IPS DF 6.9 (cell line): Measurements from ENCODE around the gene NDUFS8.

Experiments
- DNase-seq: peaks from one replicate; pipeline ENCODE4 v3.0.0-alpha.2; 2013; ENCODE audit warnings: low read depth, low spot score
- H3K27ac ChIP-seq: one replicate; pipeline ENCODE4 v1.5.1; 2013; ENCODE audit warnings: low read length, control low read depth
- H3K27me3 ChIP-seq: 2 replicates; pipeline ENCODE4 v1.6.1; 2013; ENCODE audit warnings: mild to moderate bottlenecking, low read length; ENCODE audit not compliant: control insufficient read depth, insufficient read depth
- H3K36me3 ChIP-seq: 2 replicates; pipeline ENCODE4 v1.6.1; 2013; ENCODE audit warnings: low read length; ENCODE audit not compliant: control insufficient read depth, insufficient read depth
- H3K4me1 ChIP-seq: 2 replicates; pipeline ENCODE4 v1.6.1; 2013; ENCODE audit warnings: low read length; ENCODE audit not compliant: control insufficient read depth, insufficient read depth
- H3K4me3 ChIP-seq: 2 replicates; pipeline ENCODE4 v1.5.1; 2013; ENCODE audit warnings: mild to moderate bottlenecking, low read length
- H3K9me3 ChIP-seq: 2 replicates; pipeline ENCODE4 v1.6.1; 2013; ENCODE audit warnings: low read length, inconsistent platforms; ENCODE audit not compliant: control insufficient read depth, insufficient read depth
- WGBS: extraction: QIAGEN DNeasy Blood & Tissue Kit; methylation state at CpG from one replicate; pipeline ENCODE4 v1.1.7; 2013; ENCODE audit warnings: mixed read lengths, missing lambda C conversion rate; ENCODE audit not compliant: insufficient read length, insufficient coverage; 5-methylcytosine and 5-hydroxymethylcytosine counted together

The NDUFS8 gene

DNA sequence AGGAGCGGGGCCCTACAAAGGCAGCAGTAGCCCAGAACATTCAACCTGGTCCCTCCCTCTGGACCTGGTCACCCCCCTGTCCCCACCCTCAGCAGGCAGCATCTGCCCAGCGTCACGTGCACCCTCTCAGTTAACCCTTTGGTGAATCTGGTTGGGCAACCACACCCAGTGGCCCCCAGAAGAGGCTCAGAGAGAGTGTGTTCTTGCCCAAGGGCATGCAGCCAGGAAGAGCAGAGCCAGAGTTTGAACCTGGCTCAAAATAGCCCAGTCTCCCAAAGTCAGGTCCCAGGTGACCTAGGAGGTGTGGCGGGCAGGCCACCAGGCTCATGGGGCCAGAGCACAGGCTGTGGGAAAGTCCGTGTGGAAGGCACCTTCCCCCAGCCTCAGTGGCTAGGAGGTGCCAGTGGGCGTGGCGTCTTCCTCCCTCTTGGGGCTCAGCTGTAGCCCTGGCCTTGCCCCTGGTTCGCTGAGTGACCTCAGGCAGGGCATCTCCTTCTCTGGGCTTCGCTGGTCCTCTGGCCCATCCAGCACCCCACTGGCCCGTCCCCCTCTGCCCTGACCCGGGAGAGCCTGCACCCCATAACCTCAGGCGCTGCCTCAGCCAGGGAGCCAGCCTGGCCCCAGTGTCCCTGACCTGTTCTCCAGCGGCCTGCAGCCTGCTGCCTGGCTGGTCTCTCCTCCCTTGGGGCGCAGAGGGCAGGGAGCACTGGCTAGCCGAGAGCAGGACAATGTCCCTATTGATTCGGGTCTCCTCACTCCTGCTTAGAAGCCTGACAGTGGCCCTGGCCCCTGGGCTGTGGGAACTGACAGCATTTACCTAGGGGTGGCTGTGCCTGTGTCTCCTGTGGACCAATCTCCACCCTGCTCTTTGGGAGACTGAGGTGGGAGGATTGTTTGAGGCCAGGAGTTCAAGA is 13.3 kb upstream of the NDUFS8 start:
- no peak overlapping the region for H3K27ac ChIP-seq
- H3K27me3 ChIP-seq = no peaks in the 10 kb centered on the region
- no peak overlapping the region for H3K4me3 ChIP-seq
- H3K4me1 ChIP-seq = no peaks in the 10 kb centered on the region
- DNase-seq = no peak
- WGBS = no CpG with 5 or more reads among the region's 16 CpGs
- no peaks in the 10 kb centered on the region for H3K9me3 ChIP-seq
- peaks cover 2% of the 10 kb centered on the region; the same call in 1 of the 2 replicates for H3K36me3 ChIP-seq

DNA sequence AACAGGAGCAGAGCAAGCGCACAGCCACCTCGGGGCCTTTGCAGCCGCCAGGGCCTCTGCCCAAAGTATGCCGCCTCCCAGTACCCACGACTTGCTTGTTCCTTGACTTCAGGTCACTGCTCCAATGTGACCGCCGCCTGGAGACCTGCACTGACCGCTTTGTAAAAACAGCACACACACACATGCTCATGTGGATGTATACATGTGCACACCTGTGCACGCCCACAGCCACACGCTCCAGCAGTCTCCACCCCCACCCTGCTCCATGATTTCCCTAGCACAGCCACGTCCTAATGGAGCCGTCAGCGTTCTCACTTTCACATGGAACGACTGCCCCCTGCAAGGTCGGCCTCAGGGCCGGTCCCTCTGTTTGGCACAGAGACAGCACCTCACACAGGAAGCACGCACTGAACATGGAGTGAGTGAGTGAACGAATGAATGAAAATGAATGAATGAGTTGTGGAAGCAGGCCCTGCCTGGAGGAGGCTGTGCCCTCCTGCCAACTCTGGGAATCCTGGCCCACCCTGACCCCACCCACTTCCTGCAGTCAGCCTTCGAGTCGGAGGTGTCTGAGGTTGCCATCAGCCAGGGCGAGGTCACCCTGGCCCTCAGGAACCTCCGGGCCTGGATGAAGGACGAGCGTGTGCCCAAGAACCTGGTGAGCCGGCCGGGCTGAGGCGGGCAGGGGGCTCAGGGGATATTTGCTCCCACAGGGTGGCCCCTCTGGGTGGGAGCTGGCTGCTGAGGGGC is 12.3 kb upstream of the NDUFS8 start:
- DNase-seq = no peak
- H3K4me1 ChIP-seq = no peaks in the 10 kb centered on the region
- H3K9me3 ChIP-seq = no peaks in the 10 kb centered on the region
- H3K4me3 ChIP-seq = no peak overlapping the region
- no peak overlapping the region for H3K27ac ChIP-seq
- H3K27me3 ChIP-seq = no peaks in the 10 kb centered on the region
- H3K36me3 ChIP-seq = peaks cover 2% of the 10 kb centered on the region; the same call in 1 of the 2 replicates
- no CpG with 5 or more reads among the region's 27 CpGs for WGBS

DNA sequence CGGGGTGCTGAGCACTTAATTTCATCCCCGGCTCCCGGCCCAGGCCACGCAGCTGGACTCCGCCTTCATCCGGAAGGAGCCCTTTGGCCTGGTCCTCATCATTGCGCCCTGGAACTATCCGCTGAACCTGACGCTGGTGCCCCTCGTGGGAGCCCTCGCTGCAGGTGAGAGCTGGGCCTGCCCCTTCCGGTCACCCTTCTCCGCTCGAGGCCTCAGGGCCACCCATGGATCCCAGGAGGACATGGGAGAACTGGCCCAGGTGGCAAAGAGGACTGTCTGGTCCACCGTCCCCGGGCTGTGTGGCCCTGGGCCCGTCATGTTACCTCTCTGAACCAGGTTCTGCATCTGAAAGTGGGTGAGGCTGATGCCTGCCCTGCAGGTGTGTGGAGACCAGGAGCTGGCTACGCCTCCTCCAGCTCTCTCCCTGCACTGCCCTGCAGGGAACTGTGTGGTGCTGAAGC is 11.7 kb upstream of the NDUFS8 start:
- DNase-seq = no peak
- Histone ChIP-seq H3K9me3 (no peaks in the 10 kb centered on the region), H3K27ac (no peak overlapping the region), H3K4me3 (no peak overlapping the region), H3K4me1 (no peaks in the 10 kb centered on the region), H3K36me3 (peaks cover 2% of the 10 kb centered on the region; the same call in 1 of the 2 replicates), H3K27me3 (no peaks in the 10 kb centered on the region)
- no CpG with 5 or more reads among the region's 18 CpGs for WGBS

DNA sequence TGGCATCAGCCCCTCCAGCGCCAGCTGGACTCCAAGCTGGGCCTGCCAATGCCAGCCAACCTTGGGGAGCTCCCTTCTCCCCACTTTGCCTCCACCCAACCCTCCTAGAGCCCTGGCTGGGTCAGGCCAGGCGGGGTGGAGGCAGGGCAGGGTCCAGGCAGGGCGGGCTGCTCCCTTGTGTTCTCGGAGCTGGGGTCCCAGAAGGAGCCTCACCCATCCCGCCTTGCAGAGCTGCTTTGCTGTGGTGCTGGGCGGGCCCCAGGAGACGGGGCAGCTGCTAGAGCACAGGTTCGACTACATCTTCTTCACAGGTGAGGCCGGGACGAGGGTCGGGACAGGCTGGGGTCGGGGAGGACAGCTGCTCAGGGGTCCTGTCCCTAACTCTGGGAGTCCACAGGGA is 11.0 kb upstream of the NDUFS8 start:
- no peak for DNase-seq
- no peaks in the 10 kb centered on the region for H3K4me1 ChIP-seq
- WGBS = no CpG with 5 or more reads among the region's 12 CpGs

DNA sequence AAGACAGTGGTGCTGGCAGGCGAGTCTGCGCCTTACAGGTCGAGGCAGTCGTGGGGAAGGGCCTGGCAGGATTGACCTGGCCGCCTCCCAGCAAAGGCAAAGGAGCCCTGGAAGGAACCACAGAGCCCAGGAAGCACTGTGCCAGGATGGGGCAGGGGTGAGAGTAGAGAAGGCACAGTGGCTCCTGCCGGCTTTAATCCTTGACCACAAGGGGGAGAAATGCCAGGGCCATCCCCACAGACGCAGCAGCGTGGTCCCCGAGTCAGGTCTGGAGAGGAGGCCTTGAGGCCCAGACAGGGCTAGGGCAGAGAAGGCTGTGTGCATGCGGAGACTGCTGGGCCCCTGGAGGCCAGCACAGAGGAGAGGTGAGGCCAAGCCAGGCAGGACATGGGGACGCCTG is 9.9 kb upstream of the NDUFS8 start:
- Histone ChIP-seq H3K4me3 (no peak overlapping the region), H3K36me3 (no peaks in the 10 kb centered on the region), H3K27me3 (no peaks in the 10 kb centered on the region), H3K4me1 (no peaks in the 10 kb centered on the region), H3K27ac (no peak overlapping the region), H3K9me3 (no peaks in the 10 kb centered on the region)
- DNase-seq = no peak
- WGBS = no CpG with 5 or more reads among the region's 11 CpGs

More for the DNA sequence above, 11.0 kb upstream of the NDUFS8 start:
- Histone ChIP-seq H3K36me3 (peaks cover 2% of the 10 kb centered on the region; the same call in 1 of the 2 replicates), H3K4me3 (no peak overlapping the region), H3K9me3 (no peaks in the 10 kb centered on the region), H3K27ac (no peak overlapping the region), H3K27me3 (no peaks in the 10 kb centered on the region)

DNA sequence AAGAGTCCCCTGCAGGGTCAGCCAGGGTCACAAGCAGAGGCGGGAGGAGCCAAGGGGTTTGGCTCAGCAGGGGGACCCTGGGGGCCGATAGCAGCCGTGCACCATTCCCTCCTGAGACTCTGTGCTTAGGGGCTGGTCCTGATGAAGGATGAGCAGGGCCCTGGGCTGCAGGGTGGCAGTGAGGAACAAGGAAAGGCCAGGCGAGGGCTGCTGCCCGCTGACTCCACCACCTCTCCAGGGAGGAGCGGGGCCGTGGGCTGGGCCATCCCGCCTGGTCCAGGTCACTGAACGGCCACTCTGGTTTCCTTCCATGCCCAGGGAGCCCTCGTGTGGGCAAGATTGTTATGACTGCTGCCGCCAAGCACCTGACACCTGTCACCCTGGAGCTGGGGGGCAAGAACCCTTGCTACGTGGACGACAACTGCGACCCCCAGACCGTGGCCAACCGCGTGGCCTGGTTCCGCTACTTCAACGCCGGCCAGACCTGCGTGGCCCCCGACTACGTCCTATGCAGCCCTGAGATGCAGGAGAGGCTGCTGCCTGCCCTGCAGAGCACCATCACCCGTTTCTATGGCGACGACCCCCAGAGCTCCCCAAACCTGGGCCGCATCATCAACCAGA is 9.2 kb upstream of the NDUFS8 start:
- H3K4me3 ChIP-seq = no peak overlapping the region
- no peaks in the 10 kb centered on the region for H3K27me3 ChIP-seq
- WGBS = no CpG with 5 or more reads among the region's 27 CpGs
- no peak for DNase-seq
- H3K36me3 ChIP-seq = no peaks in the 10 kb centered on the region
- no peaks in the 10 kb centered on the region for H3K9me3 ChIP-seq
- no peak overlapping the region for H3K27ac ChIP-seq
- H3K4me1 ChIP-seq = no peaks in the 10 kb centered on the region

DNA sequence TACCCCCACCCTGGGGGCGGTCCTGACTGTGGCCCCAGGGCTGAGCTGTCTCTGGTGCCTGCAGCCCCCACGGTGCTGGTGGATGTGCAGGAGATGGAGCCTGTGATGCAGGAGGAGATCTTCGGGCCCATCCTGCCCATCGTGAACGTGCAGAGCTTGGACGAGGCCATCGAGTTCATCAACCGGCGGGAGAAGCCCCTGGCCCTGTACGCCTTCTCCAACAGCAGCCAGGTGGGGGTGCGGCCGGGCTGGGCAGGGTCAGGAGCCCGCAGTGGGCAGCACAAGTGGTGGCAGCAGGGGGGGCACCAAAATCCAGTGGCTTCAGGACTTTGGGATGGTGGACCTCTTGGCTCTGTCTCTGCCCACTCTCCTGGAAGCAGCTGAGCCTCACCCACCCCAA is 8.0 kb upstream of the NDUFS8 start:
- WGBS = no CpG with 5 or more reads among the region's 13 CpGs
- no peak overlapping the region for H3K27ac ChIP-seq
- no peaks in the 10 kb centered on the region for H3K36me3 ChIP-seq
- H3K4me1 ChIP-seq = no peaks in the 10 kb centered on the region
- no peak overlapping the region for H3K4me3 ChIP-seq
- H3K27me3 ChIP-seq = no peaks in the 10 kb centered on the region
- H3K9me3 ChIP-seq = no peaks in the 10 kb centered on the region
- no peak for DNase-seq

DNA sequence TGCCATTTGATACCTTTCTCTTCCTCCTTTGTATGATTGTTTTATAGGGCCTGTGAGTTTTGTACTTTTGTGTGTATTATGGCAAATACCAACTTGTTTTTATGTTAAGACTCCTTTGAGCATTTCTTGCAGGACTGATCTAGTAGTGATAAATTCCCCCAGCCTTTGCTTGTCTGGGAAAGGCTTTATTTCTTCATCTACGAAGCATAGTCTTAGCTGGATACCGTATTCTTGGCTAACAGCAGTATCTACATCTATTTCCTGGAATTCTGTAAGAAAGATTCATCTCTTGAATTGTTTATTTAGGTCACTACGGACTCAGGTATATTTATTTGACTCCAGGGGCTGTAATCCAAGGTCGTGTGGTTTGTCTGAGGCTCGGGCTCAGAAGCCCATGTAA is 6.0 kb upstream of the NDUFS8 start:
- Histone ChIP-seq H3K9me3 (no peaks in the 10 kb centered on the region), H3K36me3 (no peaks in the 10 kb centered on the region), H3K27ac (no peak overlapping the region), H3K27me3 (no peaks in the 10 kb centered on the region), H3K4me1 (no peaks in the 10 kb centered on the region; the same call in 1 of the 2 replicates), H3K4me3 (no peak overlapping the region)
- DNase-seq = no peak
- WGBS = no CpG with 5 or more reads among the region's 5 CpGs

DNA sequence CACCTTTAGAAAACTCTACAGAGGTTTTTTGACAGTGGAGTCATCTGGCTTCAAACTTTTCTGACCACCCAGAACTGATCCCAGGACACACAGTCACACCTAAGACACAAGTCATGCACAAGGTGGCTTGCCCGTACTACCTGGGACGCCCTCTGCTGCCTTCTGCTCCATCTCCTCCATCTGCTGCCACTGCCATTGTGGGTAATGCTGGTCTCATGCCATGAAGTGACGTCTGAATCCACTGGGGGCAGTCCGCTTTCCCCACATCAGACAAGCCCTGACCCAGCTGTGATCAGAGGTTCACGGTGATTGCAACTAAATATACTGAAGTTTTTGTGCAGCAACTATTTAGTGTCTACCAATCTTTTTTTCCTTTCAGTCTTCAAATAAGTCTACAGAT is 5.4 kb upstream of the NDUFS8 start:
- no peak overlapping the region for H3K27ac ChIP-seq
- no peaks in the 10 kb centered on the region; the same call in 1 of the 2 replicates for H3K4me1 ChIP-seq
- no peak for DNase-seq
- no peaks in the 10 kb centered on the region for H3K36me3 ChIP-seq
- no peak overlapping the region for H3K4me3 ChIP-seq
- H3K27me3 ChIP-seq = no peaks in the 10 kb centered on the region
- no CpG with 5 or more reads among the region's 5 CpGs for WGBS
- H3K9me3 ChIP-seq = no peaks in the 10 kb centered on the region

DNA sequence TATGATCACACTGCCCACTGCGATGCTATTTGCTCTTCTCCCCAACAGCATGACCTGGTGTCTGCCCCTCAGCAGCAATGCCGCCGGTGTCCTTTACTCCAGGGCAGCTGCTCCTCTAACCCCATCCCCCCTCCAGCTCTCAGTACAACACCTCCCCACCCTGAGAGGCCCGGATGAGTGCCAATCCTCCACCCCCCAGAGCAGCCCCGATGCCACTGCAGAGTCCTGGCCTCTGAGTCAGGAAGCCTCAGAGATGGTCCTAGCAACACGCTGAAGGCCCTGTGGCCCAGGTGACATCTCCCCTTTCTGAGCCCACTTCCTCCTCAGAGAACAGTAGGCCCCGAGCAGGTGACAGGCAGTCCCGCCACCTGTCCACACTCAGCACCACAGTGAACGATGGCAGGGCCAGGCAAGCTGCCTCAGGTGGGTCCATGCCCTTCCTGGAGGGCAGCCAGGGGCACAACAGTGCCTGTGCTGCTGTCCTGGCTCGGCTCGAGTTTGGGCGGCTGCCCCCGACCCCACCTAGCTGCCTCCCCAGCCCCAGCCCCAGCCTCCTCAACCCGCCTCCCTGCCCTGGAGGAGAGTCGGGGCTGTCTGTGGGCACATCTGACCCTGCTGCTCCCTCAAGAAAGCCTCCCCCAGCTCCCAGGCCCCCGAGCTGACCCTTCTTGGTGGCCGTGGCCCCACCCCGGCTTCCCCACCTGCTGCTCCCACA is 3.9 kb upstream of the NDUFS8 start:
- Histone ChIP-seq H3K9me3 (no peaks in the 10 kb centered on the region), H3K27ac (no peak overlapping the region), H3K4me1 (no peaks in the 10 kb centered on the region; the same call in 1 of the 2 replicates), H3K27me3 (no peaks in the 10 kb centered on the region), H3K36me3 (no peaks in the 10 kb centered on the region), H3K4me3 (no peak overlapping the region)
- DNase-seq = no peak
- WGBS = no CpG with 5 or more reads among the region's 18 CpGs
